HG03565 (cell line): ENCODE results near the gene SFMBT2.
A peak's percentile ranks its signal among the peaks of the same experiment; 100 is the strongest.

Experiments
- ATAC-seq: cut with Tn5 transposase; IDR thresholded peaks from one replicate; pipeline ENCODE4 v1.9.1; 2021; ENCODE audit warnings: mild to moderate bottlenecking, moderate library complexity; ENCODE audit not compliant: unreplicated experiment

Gene SFMBT2

DNA sequence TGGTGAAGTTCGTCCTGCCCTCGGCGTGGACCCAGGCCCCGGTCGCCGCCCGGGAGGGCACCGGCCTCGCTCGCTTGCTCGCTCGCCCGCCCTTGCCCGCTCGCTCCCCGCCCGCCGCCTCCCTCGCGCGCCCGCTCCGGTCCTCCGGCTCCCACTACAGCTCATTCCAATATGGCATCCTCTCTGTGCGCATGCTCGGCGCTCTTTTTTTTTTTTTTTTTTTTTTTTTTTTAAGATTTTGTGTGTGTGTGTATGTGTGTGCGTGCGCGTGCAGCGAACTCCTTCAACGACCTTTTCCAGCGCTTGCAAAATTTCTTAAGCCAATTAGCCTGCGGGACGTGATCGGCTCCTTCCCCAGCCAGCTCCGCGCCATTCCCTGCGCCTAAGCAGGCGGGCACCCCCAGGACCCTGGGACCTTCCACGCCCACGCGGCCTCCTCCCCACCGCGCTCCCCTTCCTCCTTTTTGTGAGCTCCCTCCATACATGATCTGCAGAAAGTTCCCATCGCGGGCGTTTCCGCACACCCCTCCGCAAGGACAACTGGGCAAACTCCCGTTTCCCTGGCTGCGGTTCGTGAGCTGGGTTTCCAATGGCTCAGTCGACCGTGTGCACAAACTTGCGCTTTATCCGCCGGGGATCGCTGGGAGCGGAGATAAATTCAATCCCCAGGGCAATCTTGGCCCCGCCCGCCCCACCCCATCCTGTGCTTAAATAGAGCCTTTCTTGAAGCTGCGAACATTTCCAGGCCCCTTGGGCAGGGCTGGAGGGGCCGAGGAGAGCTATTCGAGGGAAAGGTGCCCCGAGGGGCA lies at the start of gene SFMBT2:
TSS of gene SFMBT2 (minus strand) at position 173 of the 809 bp plus-strand sequence. CDS start 29,136 bp downstream, outside the sequence.
- ATAC-seq, result no peak

DNA sequence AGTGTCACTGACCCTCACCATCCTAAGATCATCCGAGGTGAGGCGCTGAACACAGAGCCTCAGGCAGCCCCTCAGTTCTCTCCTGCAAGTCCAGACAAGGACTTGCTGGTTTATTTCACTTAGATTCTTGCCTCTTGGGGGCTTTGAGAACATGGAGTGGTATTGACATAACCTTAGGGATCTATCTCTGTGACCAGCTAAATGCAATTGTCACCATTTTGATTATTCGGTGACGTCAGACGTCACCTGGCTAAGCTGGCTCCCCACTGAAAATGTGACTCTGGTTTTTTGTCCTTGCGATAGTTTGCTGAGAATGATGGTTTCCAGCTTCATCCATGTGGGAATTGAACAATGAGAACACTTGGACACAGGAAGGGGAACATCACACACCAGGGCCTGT lies 49.2 kb upstream of the SFMBT2 start:
- no peak for ATAC-seq

DNA sequence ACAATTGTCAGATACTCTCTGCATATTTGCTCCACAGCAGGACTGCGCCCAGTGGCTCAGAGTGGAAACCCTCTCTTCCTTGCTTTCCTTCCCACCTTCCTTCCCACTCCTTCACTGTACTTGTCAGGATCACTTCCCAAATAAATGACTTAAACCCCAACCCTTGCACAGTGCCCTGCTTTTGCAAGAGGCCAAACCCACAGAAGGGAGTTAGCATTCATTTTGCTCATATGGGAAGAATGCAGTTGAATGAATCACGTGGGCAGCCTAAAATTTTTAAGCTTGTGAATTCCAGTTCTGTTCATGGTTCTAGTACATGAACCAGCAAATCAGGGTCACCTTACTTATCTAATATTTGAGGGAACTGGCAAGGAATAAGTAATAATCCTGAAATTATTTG lies 47.7 kb upstream of the SFMBT2 start:
- no peak for ATAC-seq

DNA sequence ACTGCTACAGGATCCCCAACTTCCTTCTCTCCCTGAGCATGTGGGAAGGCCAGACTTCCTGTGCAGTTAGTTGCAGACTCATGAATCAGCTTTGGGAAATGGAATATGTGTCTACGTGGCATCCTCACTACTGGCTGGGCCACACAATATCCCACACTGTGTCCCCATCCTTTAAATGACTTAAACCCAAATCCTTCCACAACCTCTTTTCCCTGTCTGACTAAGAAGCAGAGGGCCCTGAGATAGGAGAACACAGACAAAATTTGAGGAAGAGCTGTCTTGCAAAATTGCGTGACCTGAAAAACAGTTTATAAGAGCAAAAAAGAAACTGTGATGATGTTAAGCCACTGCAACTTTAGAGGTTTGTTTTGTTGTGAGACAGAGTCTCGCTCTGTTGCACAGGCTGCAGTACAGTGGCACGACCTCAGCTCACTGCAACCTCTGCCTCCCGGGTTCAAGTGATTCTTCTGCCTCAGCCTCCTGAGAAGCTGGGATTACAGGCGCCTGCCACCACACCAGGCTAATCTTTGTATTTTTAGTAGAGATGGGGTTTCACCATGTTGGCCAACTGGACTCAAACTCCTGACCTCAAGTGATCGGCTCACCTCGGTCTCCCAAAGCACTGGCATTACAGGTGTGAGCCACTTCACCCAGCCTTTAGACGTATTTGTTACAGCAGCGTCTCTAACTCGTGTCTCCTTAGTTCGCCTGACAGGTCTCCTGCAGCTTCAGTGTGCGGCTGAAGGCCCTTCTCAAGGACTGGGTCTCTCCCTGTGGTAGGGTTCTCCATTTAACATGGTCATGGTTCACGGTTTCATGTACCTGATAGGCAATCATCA lies 46.9 kb upstream of the SFMBT2 start:
- peak; percentile 82 for ATAC-seq

DNA sequence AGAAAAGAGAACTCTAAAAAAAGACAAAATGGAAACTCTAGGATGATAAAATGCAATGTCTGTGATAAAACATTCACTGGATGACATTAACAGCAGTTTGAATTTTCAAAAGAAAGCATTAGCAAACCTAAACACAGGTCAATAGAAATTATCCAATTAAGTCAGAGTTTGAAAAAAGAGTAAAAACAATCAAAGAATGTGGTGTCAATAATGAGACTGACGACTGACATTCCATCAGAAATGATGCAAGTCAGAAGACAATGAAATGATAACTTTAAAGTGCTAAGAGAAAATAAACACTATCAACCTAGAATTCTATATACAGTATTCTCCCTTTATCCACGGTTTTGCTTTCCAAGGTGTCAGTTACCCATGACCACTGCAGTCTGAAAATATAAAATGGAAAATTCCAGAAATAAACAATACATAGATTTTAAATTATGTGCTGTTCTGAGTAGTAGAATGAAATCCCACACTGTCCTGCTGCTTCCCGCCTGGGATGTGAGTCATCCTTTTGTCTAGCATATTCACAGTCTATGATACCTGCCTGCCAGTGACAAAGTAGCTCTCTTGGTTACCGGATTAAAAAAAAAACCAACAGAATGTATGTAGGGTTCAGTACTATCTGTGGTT lies 38.3 kb upstream of the SFMBT2 start:
- no peak for ATAC-seq

DNA sequence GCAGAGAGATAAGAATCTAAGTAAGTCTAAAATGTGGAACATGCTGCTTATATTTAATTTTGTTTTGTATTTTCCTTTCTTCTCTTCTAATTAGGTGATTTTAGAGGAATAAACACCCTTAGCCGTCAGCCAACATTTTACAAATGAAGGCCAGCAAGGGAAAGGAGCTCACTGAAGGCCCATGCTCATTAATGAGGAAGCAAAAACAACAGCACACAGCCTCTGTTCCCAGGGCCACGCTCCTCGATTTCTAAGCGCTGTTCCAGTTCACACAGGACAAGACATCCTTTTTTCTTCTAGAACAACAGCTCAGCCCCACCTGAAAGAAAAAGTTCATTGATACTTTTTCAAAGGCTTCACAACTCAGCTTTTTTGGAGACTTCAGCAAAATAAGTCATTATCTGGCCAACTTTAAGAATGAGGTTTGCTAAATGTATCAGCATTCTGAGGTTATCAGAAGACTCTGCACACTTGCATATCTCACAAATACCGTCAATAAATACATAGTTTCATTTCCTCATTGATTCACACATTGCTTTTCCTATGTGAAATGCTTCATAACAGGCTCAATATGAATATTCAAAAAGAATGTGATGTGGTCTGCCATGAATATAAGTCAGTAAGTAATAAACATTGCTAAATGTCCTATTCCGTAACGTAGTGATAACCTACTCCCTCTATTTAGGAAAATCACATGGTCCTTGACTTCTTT lies 34.8 kb upstream of the SFMBT2 start:
- ATAC-seq, result peak; percentile 86

DNA sequence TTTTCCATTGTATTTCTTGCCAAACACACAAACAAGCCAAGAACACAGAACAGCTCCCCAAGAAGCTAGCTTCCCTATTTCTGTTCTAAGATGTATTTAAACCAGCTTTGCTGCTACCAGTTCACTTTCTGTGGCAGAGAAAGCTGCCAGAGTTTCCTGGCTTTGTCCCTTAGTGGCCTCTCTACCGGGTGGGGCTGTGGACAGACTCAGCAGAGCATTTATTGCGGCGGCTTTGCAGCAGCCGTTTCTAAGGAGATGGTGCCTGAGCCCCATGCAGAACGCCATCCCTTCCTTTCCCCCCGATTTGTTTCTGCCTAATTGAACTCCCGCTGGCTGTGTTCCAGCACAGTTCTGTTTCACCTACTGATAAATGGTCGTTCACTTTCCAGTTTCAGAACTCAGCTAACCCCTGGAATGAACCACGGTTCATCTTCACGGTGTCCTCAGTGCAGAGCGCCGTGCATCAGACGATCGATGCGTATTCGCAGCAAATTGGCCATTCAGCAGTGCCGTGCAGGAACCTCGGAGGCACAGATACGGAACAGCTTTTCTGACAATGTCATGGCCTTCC lies 33.8 kb upstream of the SFMBT2 start:
- ATAC-seq, result no peak

DNA sequence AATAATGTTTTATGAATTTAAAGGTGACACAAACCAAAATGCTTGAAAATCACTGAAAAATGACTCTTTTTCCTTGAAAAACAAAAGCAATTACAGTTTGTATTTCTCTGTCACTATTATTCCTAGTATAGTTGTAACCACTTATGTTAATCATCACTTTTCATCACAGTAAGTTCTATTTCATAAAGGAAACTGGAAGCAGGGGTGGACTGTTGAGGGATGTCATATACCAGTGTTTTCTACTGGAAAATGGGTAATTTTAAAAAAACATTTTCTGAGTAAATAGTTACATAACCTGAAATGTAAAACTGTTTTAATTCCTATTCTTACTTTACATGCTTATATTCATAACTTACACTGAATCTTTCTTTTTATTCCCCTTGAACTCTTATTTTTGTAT lies 32.2 kb upstream of the SFMBT2 start:
- no peak for ATAC-seq

DNA sequence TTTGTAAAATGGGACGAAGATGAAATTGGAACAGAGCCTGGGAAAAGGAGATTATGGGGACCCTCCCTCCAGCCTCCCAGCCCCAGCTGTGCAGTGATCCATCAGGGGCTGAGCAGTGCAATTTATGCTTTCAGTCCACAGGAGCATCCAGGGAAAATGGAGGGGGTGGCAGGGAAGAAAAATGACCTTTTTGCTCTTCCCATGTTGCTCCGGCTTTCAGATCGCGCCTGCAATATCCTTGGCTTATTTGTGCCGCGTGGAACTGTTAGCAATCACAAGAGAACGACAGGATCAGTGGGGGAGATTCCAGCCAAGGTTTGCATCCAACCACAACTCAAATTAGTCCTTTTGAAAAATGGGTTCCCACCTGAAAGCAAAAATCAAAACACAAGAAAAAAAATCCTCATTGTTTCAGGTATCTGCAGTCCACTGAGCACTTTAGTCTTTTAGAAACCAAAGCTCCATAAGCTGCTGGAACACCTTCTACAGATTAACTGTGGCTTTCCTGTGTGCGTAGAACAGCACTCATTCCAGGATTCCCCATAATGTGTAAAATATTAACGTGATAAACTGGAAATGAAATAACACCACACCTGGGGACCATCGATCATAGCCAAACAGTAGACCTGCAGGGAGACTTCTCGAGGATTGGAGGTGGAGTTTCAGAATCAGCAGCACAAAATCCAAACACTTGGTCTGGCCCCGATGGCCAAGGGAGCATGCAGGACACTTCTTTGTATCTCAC lies 30.7 kb upstream of the SFMBT2 start:
- ATAC-seq, result no peak

DNA sequence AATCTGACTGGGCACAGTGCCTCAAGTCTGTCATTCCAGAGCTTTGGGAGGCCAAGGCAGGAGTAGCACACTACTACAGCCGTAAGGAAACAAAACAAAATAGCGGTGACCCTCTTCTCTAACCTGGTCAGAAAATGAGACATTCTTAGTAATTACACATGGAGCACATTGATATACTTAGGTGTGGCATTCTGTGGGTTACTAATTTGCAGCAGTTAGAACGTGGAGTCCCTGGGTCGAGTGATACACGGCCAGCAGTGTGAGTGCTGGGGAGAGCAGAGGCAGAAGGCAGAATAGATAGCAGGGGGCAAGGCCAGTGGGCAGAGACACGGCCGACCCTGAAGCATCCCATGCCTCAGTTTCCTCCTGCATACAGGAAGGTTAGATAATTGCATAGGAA lies 28.9 kb upstream of the SFMBT2 start:
- no peak for ATAC-seq

DNA sequence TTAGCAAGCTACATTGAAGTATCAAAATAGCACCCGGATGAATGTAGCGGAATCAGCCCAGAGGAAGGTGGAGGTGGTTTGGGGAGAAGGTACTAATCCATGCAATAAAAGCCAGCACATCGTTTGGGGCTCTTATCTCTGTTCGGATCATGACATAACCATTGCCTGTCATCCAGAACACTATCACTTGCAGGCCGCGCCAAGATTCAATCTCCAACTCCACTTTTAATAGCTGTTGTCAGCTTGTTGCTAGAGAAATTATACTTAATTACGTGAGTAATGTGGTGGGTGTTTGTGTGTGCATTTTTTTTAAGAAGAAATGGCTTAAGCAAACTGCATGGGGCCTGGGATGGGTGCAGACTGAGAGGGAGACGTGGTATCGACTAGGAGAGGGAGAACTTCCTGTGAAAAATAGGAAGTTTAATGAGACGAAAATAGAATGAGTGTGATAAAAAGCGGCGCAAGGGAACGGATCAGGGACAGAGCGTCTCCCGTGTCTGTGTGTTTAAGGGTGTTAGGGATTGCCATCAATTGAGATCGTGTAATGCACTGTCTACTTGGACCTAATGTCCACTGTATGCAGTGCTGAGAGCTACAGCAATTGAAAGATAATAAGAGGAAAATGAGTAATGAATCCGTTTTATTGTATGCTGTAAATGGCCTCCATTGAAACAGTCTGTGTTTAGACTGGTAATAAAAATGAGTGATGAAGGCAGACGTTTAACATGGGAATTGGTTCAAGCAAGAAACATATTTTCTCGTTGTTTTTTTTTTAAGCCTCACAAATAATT lies 27.6 kb upstream of the SFMBT2 start:
- no peak for ATAC-seq

DNA sequence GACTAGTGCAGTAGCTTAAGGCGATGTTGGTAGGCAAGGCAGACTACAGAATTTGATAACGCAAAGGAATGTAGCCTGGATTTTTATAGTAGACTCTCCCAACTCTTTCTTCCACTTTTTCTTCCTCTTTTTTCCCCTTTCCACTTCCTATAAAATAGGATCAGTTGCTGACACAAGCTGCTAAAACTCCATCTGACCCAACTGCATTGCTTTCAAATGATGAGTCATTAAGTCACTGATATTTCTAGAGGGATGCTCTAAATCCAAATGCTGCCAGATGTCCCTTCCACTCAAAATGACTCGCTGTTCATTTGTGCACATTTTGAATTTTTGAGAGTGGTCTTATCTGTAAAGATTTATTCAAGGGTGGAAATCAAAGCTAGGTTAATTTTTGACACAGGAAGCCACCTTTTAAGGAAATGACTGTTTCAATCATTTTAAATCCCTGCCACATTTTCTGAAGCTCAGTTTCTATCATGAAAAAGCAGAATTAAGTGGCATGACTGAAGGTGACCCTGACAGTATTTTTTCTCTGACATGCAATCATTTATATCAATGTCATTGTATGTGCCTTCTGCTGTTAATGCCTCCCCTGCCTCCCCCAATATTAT lies 25.8 kb upstream of the SFMBT2 start:
- no peak for ATAC-seq

DNA sequence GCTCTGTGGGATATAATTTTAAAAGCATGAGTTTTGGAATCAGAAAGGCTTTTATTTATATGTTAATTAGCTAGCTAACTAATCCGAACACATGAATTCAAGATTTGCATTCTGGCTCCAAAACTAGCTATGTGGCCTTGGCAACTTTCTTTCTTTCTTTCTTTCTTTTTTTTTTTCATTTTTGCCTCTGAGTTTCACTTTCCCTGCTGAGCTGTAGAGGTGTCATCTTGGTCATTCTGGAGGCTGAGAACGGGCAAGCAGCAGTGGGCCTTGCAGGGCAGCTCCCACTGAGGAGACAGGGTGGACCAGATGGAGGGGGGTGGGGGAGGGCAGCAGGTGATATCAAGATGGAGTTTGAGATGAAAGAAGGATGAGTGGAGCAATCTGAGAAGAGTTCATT lies 24.8 kb upstream of the SFMBT2 start:
- no peak for ATAC-seq

DNA sequence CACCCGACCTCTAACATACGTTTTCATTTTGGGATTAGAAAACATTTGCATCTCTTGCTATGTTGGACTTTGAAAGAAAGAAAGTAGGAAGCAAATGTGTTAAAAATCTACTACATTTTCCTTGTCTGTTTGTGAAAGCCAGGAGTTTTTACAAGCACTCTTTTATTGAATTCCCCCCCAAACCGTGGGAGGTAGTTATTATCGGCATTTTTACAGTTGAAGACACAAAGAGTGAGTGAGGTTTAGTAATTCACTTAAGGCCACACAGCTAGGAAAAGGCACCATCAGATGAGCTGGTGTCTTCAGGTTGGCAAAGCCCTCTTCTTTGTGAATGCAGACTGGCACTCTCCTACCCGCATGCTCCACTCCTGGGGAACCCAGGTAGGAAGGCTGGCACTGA lies 23.5 kb upstream of the SFMBT2 start:
- ATAC-seq, result no peak

DNA sequence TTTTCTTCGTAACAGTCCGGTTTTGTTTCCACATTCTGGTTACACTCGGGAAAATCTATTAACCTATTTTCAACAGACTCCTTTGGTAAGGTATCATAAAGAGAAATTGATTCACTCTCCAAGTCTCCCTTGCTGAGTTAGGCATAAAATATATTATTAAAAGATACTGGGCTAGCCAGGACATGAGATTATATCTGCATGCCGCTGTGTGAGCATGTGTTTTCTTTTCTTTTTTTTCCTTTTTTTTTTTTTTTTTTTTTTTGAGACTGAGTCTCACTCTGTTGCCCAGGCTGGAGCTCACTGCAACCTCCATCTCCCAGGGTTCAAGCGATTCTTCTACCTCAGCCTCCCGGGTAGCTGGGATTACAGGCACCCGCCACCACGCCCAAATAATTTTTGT lies 23.0 kb upstream of the SFMBT2 start:
- ATAC-seq, result no peak

DNA sequence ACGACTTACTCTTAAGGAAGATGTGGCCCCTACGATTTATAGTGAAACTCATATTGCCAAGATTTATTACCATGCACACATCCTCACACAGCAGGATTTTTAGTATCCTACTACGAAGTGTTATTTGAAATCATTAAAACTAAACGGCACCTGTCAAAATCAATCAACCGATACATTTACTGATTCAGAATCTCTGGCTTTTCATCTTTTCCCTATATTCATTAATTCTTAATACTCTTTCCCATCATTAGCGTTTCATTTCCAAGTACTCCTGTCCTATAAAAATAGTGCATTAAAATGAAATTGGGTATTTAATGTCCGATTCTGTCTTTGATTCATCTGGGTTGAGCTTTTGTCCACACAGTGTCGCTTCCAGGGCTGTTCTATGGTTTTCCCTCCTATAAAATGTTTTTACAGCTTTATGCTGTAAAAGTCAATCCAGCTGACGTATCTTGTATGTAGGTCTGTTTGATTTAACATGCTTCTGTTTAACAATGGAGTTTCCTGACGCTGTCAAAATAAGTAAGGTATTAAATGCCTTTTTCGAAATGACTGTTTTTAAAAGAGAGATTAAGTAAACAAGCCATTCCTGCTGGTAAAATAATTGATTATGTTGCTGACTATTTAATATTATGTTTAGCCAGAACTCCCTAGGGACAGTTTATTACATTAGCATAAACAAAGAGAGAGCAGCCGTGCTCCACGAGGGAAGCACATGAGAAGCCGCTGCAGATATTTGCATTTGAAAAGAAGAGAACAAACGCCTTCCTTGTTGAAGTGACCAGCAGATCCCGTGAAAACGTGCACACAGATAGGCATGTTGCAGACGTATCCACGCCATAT lies 22.3 kb upstream of the SFMBT2 start:
- ATAC-seq, result no peak

DNA sequence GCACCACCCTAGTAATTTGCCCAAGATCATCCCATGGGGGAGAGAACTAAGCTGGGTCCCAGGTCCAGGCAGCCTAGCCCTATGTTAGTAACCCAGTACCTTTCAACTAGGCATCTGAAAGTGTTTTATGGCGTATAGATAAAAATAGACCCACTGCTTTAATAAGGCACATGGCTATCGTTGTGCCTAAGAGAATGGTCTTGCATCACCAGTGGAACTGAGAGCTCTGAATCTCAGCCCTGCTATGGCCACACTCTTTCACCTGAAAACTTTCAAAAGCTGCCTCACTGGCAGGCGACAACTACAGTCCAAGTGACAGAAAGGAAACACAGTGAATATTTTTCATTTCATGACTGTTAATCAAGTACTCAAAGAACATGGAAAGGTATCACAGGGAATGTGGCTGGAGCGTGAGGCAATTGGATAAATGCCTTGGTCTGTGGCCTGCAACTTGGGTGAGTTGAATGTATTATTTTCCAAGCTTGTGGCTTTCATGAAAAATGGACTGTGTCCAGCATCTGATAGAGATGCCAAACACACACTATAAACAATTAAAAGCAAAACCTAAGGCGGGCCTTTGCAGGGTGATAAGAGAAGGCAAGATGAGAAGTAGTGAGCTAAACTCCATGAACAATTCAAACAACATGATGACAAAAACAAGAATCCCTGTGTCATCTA lies 18.0 kb upstream of the SFMBT2 start:
- no peak for ATAC-seq
